BJ (cell line): ENCODE measurements around the gene IL22RA1. TPM values are rescaled to one million over a fixed set of nuclear protein-coding genes. Genes with fewer than 3 reads are reported as not detected.

ENCODE experiments used
- CTCF ChIA-PET: fragments of 350-600 bp; formaldehyde crosslinking; extraction: SDS; loops from one replicate; lab custom pipeline; 2021; ENCODE audit warnings: antibody characterized with exemption, inconsistent platforms; lab: Yijun Ruan, JAX
- POLR2A ChIA-PET: fragments of 300-600 bp; sonication (Branson Sonifier 250); formaldehyde crosslinking; extraction: SDS; loops from one replicate; lab custom pipeline; 2021; ENCODE audit warnings: antibody characterized with exemption; lab: Charles Lee
- DNase-seq: peaks from one replicate; pipeline ENCODE4 v3.0.0-alpha.2; 2011; ENCODE audit warnings: low read depth
- H3K27me3 ChIP-seq: 2 replicates; pipeline ENCODE4 v1.6.0; 2011; ENCODE audit warnings: low read length; ENCODE audit not compliant: control insufficient read depth, insufficient read depth
- H3K36me3 ChIP-seq: 2 replicates; pipeline ENCODE4 v1.5.1; 2011; ENCODE audit warnings: low read length; ENCODE audit not compliant: control insufficient read depth, insufficient read depth
- H3K4me3 ChIP-seq: 2 replicates; pipeline ENCODE4 v1.5.1; 2011; ENCODE audit warnings: low read depth, mild to moderate bottlenecking, control low read depth, low read length
- polyA plus RNA-seq: library from polyadenylated mRNA; depleted of rRNA; stranded (reverse); fragments of >200 nt; gene quantifications from 2 replicates; pipeline ENCODE4 v1.2.3, GENCODE V29; 2011
- TF ChIP-seq, protein P1 (sequence below): IDR thresholded peaks from 2 replicates; pipeline ENCODE4 v1.5.1; 2011; ENCODE audit warnings: low read depth, mild to moderate bottlenecking, control low read depth, inconsistent platforms, low read length, moderate library complexity; ENCODE audit not compliant: insufficient read depth

IL22RA1 gene
- polyA plus RNA-seq, 1 experiment: not detected

DNA sequence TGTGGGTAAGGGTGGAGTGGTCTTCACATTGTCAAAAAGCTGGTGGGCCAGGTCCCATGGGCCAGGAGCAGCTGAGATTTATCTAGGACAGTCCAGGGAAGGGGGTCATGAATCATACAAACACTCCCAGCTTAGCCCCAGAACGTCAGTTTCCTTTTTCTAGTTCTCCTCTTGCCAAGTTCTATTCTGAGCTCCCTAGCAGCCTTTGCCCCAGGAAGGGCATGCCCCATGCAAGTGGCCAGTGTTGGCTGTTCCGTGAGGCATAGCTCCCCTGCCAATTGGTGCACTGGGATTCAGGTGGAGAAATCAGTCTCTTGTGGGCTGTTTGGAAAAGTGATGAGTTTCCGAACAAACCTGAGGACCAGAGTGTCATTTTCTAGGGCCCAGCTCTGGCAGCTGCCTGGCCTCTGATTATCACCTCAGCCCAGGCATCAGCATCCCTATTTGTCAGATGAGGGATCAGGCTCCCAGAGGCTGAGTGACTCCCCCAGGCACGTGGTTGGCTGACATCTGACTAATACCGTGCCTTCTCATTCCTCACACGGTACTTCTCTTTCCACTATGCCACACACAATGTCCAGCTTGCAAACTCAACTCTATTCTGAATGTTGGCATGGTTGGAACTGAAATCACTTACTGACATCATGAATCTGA is 16.8 kb downstream of the IL22RA1 start:
- Histone ChIP-seq H3K4me3 (no peak overlapping the region), H3K27me3 (no peaks in the 10 kb centered on the region; the same call in 1 of the 2 replicates), H3K36me3 (no peaks in the 10 kb centered on the region)
- TF ChIP-seq, protein P1, sequence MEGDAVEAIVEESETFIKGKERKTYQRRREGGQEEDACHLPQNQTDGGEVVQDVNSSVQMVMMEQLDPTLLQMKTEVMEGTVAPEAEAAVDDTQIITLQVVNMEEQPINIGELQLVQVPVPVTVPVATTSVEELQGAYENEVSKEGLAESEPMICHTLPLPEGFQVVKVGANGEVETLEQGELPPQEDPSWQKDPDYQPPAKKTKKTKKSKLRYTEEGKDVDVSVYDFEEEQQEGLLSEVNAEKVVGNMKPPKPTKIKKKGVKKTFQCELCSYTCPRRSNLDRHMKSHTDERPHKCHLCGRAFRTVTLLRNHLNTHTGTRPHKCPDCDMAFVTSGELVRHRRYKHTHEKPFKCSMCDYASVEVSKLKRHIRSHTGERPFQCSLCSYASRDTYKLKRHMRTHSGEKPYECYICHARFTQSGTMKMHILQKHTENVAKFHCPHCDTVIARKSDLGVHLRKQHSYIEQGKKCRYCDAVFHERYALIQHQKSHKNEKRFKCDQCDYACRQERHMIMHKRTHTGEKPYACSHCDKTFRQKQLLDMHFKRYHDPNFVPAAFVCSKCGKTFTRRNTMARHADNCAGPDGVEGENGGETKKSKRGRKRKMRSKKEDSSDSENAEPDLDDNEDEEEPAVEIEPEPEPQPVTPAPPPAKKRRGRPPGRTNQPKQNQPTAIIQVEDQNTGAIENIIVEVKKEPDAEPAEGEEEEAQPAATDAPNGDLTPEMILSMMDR: no peak
- POLR2A ChIA-PET: no interaction called here
- no peak for DNase-seq
- CTCF ChIA-PET: interaction anchor here (1.0 to 2.5 kb wide), 4 partner anchors 14 to 265 kb away, joined by 3 to 14 read pairs (median 3); partner anchors contain the start of gene MYOM3

DNA sequence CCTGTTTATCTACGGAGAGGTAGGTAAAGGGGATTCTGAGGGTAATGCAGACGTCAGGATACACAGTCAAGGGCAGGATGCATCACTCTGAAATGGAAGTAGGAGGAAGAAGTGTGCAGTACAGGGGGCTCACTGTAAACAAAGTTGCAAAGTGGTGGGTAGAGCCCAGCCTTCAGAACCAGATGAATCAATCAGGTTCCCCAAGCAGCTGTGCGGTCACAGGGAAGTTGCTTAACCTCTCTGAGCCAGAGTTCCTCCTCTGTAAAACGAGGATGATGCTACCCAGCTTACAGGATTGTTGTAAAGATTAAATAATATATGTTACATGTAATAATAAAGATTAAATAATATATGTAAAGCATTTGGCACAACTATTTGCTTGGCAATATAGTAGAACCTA is 17.5 kb downstream of the IL22RA1 start:
- H3K36me3 ChIP-seq: no peaks in the 10 kb centered on the region
- CTCF ChIA-PET: interaction anchor here (1.0 to 2.5 kb wide), 3 partner anchors 13 to 54 kb away, joined by 3 to 14 read pairs (median 3); partner anchors contain the start of gene MYOM3
- TF ChIP-seq, protein P1: no peak
- POLR2A ChIA-PET: no interaction called here
- no peak overlapping the region for H3K4me3 ChIP-seq
- DNase-seq: no peak
- H3K27me3 ChIP-seq: no peaks in the 10 kb centered on the region; the same call in 1 of the 2 replicates

DNA sequence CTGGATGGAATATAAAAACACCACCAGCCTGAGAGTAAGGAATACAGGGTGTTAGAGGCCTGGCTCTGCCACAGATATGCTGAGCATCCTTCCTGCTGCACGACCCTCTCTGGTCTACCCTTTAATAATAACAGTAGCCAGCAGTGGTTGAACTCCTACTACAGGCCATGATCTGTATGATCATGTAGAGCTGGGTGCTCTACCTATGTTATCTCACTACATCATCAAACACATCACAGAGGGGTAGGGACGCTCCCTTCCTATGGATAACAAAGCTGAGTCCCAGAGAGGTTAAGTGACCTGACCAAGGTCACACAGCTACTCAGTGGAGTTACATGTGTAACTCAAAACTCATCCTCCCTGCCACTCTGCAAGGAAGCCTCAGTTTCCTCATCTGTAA is 18.0 kb downstream of the IL22RA1 start:
- H3K36me3 ChIP-seq: no peaks in the 10 kb centered on the region
- H3K4me3 ChIP-seq: no peak overlapping the region
- CTCF ChIA-PET: interaction anchor here (1.0 to 2.5 kb wide), 2 partner anchors 25 to 54 kb away, joined by 3 to 14 read pairs; no protein-coding TSS in a partner anchor
- POLR2A ChIA-PET: no interaction called here
- TF ChIP-seq, protein P1: no peak
- no peak for DNase-seq
- no peaks in the 10 kb centered on the region; the same call in 1 of the 2 replicates for H3K27me3 ChIP-seq

DNA sequence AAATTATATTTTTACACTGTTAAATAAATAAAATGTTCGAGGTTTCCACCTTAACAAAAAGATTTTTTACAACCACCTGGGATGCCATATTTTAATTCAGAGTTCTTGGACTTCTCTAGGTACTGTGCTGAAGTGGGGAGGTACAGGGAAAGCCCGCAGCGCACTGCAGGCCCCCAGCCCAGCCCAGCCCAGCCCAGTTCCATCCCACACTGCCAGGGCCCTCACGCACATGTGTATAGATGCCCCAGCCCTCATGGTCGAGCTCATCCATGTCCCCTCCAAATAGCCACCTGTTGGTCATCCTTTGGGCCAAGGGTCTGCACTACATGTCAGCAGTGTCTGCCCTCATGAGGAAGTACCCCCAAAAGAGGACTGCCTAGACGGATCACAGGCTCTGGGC is 19.3 kb downstream of the IL22RA1 start:
- DNase-seq: no peak
- ChIA-PET CTCF (interaction anchor here (1.4 kb wide), 1 partner anchor 27 kb away, joined by 4 read pairs; no protein-coding TSS in a partner anchor), POLR2A (no interaction called here)
- TF ChIP-seq, protein P1: no peak
- Histone ChIP-seq H3K27me3 (no peaks in the 10 kb centered on the region), H3K36me3 (no peaks in the 10 kb centered on the region), H3K4me3 (no peak overlapping the region)

DNA sequence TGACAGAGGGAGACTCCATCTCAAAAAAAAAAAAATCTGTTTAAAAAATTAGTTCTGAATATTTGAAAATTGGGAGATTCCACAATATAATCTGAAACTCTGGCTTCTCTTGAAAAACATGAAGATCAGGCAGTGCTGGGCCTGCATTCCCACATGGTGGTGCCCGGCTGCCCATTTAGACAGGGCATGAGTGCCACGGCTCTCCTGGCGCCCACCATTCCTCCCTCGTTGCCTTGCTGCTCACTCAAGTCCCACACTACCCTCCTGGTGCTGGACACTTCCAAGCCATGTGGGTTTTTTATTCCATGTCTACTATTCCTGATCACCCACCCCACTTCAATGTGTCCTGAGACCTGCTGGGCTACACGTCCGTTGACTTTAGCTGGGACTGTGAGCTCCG is 20.2 kb downstream of the IL22RA1 start:
- TF ChIP-seq, protein P1: no peak
- Histone ChIP-seq H3K27me3 (no peaks in the 10 kb centered on the region), H3K36me3 (no peaks in the 10 kb centered on the region), H3K4me3 (no peak overlapping the region)
- ChIA-PET CTCF (no interaction called here), POLR2A (no interaction called here)
- no peak for DNase-seq
